Stimulated activated CD8-positive, alpha-beta memory T cell treated with anti-CD3 and anti-CD28 coated beads, Interleukin-2, amount 100 ng/mL, for 48 hours (primary cell): ENCODE results near the gene PILRB.
"Not testable (repeated sequence)": the region's sequence is repeated elsewhere in the genome, so short reads cannot be mapped to it uniquely, and the experiment has no call there.

Experiments
- DNase-seq, 2 donors: peaks; one replicate each; pipeline ENCODE4 v3.0.0-alpha.2; 2020; ENCODE audit warnings: low read depth in 2 of 2

The PILRB gene

DNA sequence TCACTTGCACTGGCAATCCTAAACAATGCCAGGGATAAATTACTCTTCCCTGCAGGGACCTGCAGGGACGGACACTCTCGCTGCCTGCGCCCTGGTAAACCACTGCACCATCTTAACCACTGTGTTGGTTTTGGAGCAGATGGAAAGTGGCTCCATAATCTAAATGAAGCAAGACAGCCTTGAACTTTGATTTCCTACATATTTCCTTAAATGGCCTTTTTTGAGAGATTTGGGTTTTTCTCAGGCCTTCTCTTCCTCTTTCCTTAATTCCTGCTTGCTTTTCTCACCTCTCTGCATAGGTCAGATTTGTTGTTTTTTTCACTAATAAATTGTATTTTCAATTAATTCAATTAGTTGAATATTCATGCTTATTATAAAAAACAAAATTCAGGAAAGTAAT, 18.1 kb downstream of the PILRB start:
- DNase-seq, result no peak

DNA sequence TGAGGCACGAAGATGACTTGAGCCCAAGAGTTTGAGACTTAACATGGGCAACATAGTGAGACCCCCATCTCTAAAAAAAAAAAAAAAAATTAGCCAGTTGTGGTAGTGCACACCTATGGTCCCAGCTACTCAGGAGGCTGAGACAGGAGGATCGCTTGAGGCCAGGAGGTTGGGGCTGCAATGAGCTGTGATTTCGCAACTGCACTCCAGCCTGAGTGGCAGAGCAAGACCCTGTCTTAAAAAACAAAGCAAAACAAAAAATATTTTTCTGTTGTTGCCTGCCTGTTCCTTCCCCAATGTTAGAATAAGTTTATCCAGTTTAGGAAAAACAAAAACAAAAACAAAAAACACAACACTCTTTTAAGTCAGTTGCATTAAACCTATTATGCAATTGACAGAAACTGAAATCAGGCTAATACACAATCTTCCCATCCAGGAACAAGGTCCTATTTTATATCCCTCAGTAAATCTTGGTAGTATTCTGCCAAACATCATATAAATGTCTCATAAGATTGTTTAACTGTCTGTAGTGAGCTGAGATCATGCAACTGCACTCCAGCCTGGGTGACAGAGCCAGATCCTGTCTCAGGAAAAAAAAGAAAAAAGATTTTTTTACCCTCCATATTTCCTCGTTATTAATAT, 20.3 kb downstream of the PILRB start:
- no peak for DNase-seq

DNA sequence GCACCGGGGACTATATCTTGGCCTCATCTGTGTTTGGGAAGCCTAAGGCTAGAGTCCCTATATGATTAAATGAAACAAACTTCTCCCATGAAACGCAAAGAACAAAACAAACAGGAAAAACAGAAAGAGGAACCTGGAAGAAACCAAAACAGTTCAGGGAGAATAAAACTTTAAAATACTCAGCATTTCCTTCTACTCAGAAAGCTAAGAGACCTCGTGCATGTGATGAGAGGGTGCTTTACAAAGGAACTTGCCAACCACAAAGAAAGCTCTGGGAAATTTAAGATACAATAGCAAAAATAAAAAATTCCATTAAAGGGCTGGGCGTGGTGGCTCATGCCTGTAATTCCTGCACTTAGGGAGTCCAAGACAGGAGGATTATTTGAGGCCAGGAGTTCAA, 22.3 kb downstream of the PILRB start:
- DNase-seq, result no peak

DNA sequence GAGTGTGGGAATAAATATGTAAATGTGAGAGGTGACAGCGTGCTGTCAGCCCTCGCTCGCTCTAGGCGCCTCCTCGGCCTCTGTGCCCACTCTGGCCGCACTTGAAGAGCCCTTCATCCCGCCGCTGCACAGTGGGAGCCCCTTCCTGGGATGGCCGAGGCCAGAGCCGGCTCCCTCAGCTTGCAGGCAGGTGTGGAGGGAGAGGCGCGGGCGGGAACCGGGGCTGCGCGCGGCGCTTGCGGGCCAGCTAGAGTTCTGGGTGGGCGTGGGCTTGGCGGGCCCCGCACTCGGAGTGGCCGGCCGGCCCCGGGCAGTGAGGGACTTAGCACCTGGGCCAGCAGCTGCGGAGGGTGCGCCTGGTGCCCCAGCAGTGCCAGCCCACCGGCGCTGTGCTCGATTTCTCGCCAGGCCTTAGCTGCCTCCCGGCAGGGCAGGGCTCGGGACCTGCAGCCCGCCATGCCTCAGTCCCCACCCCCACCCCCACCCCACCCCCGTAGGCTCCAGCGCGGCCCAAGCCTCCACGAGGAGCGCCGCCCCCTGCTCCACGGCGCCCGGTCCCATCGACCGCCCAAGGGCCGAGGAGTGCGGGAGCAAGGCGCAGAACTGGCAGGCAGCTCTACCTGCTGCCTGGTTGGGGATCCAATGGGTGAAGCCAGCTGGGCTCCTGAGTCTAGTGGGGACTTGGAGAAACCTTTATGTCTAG, 23.8 kb downstream of the PILRB start:
- DNase-seq, result not testable (repeated sequence)

GRCh38 chr7:100382234-100382853, 24.4 kb downstream of the PILRB start:
- not testable (repeated sequence) for DNase-seq

- DNase-seq, result no peak
These were observed 26.8 kb downstream of the PILRB start for GRCh38 chr7:100384628-100385294.

DNA sequence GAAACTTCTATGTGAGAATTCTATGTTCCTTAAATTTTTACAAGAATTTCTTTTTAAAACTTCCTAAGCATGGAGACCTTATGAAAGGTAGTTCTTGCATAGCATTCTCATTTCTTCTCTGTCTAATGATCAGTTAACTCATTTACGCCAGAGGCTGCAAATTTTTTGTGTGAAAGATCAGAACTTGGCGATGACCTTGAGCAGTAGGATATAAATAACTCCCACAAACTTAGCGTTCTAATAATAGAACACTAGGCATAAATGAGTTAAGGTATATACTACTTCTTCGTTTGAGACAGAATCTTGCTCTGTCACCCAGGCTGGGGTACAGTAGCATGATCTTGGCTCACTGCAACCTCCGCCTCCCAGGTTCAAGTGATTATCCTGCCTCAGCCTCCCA, 29.0 kb downstream of the PILRB start:
- no peak for DNase-seq

DNA sequence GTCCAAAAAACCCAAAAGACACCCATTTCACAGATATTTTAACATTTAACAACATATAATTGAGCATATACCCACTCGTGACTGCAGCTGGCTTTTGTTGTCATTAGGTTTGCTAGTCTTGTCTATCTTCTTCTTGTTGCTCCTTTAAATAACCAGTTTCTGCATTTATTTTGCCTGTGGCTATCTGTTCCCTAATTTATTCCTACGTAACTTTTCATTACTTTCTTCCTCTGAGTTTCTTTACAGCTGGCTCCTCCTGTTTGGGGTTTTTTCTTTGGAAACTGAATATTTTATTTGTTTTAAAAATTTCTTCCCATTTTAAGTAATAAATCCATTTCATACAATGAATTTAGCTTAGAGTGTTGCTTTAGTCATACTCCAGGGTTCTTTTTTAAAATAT, 29.8 kb downstream of the PILRB start:
- DNase-seq, result no peak

DNA sequence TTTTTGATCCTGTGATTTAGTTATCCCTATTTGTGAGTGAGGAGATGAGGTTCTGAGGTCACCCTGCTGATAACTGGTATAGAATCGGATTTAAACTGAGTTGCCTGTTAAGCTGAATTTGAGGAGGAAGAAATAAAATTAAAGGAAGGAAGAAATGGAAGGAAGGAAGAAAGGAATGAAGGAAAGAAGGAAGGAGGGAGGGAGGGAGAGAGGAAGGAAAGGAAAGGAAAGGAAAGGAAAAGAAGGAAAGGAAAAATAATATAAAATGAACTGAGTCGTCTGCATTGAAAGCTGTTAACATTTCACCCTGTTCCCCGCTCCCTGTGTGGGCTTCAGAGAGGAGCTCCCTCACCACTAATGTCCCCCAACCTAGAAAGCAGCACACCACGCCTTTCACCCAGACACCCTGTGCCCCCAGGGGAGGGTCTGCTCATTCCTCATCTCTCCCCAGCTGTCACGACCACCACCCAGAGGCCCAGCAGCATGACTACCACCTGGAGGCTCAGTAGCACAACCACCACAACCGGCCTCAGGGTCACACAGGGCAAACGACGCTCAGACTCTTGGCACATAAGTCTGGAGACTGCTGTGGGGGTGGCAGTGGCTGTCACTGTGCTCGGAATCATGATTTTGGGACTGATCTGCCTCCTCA, 31.6 kb downstream of the PILRB start:
- DNase-seq, result no peak

DNA sequence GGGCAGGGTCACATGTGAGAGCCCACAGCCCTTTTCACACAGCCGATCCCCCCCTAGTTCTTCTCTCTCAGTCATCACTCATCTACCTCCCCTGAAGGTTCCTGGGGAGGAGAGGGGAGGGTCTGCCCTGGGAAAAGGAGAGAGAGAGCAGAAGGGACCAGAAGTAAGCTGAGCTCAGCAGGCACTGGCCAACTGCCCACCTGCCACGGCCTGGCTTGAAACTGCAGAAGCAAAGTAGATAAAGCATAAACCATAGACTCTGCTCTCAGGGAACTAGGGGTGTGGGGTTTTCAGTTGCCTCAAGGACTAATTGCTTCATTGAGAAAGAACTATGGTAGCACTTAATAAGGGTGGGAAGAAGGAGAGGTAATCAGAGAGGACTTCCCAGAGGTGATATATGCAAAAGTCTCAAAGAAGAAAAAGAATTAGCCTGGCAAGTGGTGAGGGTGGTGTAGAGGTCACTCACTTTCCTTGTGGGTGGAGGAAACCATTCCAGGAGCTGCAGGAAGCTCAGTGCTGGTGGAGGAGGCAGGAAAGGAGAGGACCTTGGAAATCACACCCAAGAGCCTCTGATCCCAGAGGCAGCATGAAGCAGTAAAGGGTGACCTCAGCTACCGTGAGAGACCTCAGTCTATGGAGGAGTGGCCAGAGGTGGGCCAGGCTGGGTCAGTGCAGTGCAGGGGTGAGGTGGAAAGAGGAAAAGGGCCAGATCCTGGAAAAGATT, 32.5 kb downstream of the PILRB start:
- DNase-seq, result no peak

GRCh38 chr7:100393233-100393905, 35.5 kb downstream of the PILRB start:
- DNase-seq, result no peak

DNA sequence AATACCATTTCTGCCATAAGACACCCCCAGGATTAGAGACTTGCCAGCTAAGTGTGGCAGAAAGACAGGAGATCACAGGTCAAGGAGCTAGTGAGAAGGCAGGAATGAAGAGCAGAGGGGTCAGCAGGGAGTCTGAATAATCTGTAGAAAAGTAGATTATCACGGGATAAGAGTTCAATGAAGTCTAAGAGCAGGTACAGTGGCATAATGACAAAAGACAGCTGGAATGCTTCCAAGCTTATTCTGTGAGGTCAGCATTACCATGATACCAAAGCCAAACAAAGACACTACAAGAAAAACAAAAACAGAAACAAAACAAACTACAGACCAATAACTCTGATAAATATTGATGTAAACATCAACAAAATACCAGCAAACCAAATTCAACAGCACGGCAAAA, 36.2 kb downstream of the PILRB start:
- DNase-seq, result no peak

GRCh38 chr7:100396421-100396982, 38.6 kb downstream of the PILRB start:
- no peak for DNase-seq

- no peak for DNase-seq
These were observed 39.6 kb downstream of the PILRB start for GRCh38 chr7:100397315-100398081.

DNA sequence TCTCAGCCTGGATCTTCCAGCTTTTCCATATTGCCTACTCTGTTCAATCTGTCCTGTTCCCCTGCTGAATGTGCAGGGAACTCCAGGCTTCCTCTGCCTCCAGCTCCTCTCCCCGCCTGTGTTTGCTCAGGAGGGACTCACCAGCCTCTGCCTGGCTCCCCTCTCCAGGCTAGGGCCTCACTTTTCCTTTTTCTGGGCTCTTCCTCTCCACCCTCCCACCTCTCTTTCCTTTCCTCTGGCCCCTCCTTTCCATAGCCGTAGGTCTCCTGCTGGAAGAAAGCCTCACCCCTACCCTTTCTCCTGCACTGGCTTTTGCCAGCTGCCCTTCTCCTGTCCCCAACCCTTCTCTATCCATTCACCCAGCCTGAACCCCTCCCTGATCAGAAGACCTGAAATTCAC, 40.3 kb downstream of the PILRB start:
- no peak for DNase-seq

- DNase-seq, result no peak
These were observed 42.1 kb downstream of the PILRB start for GRCh38 chr7:100400041-100400440.

- DNase-seq, result no peak
These were observed 42.7 kb downstream of the PILRB start for GRCh38 chr7:100400656-100401055.

DNA sequence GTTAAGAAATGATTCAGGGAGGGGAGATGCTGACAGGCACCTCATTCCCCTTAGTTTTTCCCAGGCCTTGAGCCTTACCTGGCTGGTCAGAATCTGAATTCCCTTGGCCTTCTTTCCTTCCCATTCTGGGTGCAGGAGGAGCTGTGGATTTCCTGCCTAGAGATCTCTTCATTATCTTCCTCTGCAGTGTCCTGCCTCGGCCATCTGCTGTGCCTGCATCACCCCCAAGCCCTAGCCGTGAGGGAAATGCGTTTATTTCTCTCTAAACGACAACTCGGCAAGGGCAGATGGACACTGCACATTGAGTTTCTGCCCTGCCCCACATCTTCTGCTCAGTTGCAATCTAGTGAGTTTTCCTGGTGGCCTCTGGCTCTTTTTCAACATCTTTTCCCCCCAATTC, 43.9 kb downstream of the PILRB start:
- DNase-seq, result no peak

DNA sequence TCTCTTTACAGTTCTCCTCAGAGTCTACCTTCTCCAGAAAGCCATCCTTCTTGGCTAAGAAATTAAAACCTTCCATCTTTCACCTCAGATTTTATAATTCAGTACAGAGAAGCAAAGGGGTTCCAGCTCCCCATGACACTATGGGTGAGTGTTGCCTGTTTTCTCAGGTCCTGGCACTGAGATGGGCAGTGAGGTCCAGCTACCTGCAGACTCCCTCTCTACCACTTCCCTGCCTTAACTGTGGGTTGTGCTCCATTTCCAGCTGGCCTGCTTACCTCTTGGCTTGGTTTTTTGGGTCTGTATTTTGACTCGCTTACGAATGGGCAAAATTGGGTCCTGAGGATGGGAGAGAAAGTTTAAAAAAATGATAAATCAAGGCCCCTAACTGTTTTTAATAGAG, 44.3 kb downstream of the PILRB start:
- no peak for DNase-seq

DNA sequence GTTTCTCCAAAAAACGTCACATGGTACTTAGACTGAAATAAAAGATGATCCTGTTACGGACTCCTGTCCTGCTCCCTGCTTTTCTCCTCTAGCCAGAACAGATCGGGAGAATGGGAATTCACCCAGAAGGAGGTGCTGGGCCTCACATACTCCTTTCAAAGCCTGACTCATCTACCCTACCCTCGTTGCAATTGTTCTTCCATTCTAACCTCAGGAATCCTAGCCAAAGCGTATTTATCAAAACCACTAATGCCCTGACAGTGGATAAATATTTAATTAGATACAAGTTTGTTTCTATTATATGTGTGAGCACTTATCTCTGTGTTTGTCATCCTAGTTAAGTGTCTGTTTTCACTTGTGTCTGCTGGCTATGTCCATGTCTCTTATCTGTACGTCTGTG, 48.9 kb downstream of the PILRB start:
- DNase-seq, result no peak
